H1 (cell line): ENCODE measurements around the gene YIPF7. TPM values are rescaled to one million over a fixed set of nuclear protein-coding genes. Genes with fewer than 3 reads are reported as not detected.

ENCODE experiments used
- CTCF ChIA-PET: fragments of 300-600 bp; sonication (Branson Sonifier 250); formaldehyde crosslinking; loops from one replicate; lab custom pipeline; 2021; ENCODE audit not compliant: partially characterized antibody; lab: Charles Lee
- POLR2A ChIA-PET: fragments of 300-600 bp; sonication (Branson Sonifier 250); formaldehyde crosslinking; loops from one replicate; lab custom pipeline; 2021; ENCODE audit warnings: inconsistent platforms; ENCODE audit not compliant: partially characterized antibody; lab: Charles Lee
- DNase-seq, 2 experiments: peaks; one replicate each; pipeline versions ENCODE4 v3.0.0 to v3.0.0-alpha.2; 2010 to 2022; ENCODE audit warnings: low spot score in 2 of 2, low read depth in 1 of 2, mixed read lengths in 1 of 2
- FAIRE-seq: peaks from 2 replicates; lab custom pipeline; 2011; peaks lifted over from hg19 to GRCh38; lab: Jason Lieb, UNC
- H2AFZ ChIP-seq: 2 replicates; pipeline ENCODE4 v1.8.1; 2012; ENCODE audit warnings: low read length, inconsistent platforms
- H2AK5ac ChIP-seq: 2 replicates; pipeline ENCODE4 v1.6.1; 2013; ENCODE audit warnings: low read depth, low read length
- H2BK120ac ChIP-seq: replicated peaks from 2 replicates; pipeline ENCODE3; 2013; ENCODE audit warnings: low read depth, low read length, inconsistent platforms
- H2BK12ac ChIP-seq: 2 replicates; pipeline ENCODE4 v1.6.1; 2013; ENCODE audit warnings: low read depth, low read length
- H2BK15ac ChIP-seq: 2 replicates; pipeline ENCODE4 v1.6.1; 2013; ENCODE audit warnings: low read length
- H2BK20ac ChIP-seq: 2 replicates; pipeline ENCODE4 v1.6.1; 2013; ENCODE audit warnings: low read length
- H2BK5ac ChIP-seq: 2 replicates; pipeline ENCODE4 v1.6.1; 2013; ENCODE audit warnings: low read depth, low read length
- H3K14ac ChIP-seq: 2 replicates; pipeline ENCODE4 v1.6.1; 2013; ENCODE audit warnings: inconsistent platforms; ENCODE audit not compliant: insufficient read length
- H3K18ac ChIP-seq: 2 replicates; pipeline ENCODE4 v1.6.1; 2013; ENCODE audit warnings: low read length; ENCODE audit errors: extremely low read depth
- H3K23ac ChIP-seq: 2 replicates; pipeline ENCODE4 v1.6.1; 2013; ENCODE audit warnings: inconsistent platforms; ENCODE audit not compliant: insufficient read length
- H3K23me2 ChIP-seq: 2 replicates; pipeline ENCODE4 v1.6.1; 2013; ENCODE audit warnings: low read depth, low read length
- H3K27ac ChIP-seq: 2 replicates; pipeline ENCODE4 v1.6.1; 2011; ENCODE audit warnings: low read depth, low read length, inconsistent platforms
- H3K27me3 ChIP-seq, 4 experiments: replicated peaks in 1 of 4; 1 replicate in 1 of 4; 2 replicates in 3 of 4; pipeline versions ENCODE4 v1.6.1 to v1.8.1; 2011 to 2013; ENCODE audit warnings: low read length in 3 of 4, mild to moderate bottlenecking in 3 of 4, inconsistent platforms in 2 of 4, mixed read lengths in 2 of 4, moderate library complexity in 1 of 4; ENCODE audit not compliant: control insufficient read depth in 3 of 4, insufficient read depth in 3 of 4; ENCODE audit errors: extremely low read depth in 1 of 4
- H3K36me3 ChIP-seq, 4 experiments: 2 replicates each; pipeline versions ENCODE4 v1.6.1 to v1.8.1; 2011 to 2013; ENCODE audit warnings: mild to moderate bottlenecking in 4 of 4, low read length in 3 of 4, moderate library complexity in 2 of 4, control low read depth in 1 of 4, inconsistent platforms in 1 of 4; ENCODE audit not compliant: insufficient read depth in 4 of 4, control insufficient read depth in 2 of 4
- H3K4ac ChIP-seq: replicated peaks from 2 replicates; pipeline ENCODE3; 2013; ENCODE audit warnings: low read length, low read depth, mixed read lengths, inconsistent platforms; ENCODE audit not compliant: insufficient read length
- H3K4me1 ChIP-seq, 4 experiments: replicated peaks in 1 of 4; 1 replicate in 1 of 4; 2 replicates in 3 of 4; pipeline versions ENCODE4 v1.6.1 to v1.8.1; 2011 to 2013; ENCODE audit warnings: low read length in 3 of 4, inconsistent platforms in 2 of 4, mixed read lengths in 1 of 4; ENCODE audit not compliant: insufficient read depth in 4 of 4, control insufficient read depth in 3 of 4
- H3K4me2 ChIP-seq, 2 experiments: 2 replicates each; pipeline versions ENCODE4 v1.6.1 to v1.8.1; 2011 to 2013; ENCODE audit warnings: low read depth in 2 of 2, low read length in 2 of 2, control low read depth in 1 of 2, inconsistent platforms in 1 of 2, mild to moderate bottlenecking in 1 of 2; ENCODE audit not compliant: insufficient read depth in 1 of 2
- H3K4me3 ChIP-seq, 4 experiments: fragments of 200-600, 300-600 bp in 1 of 4; sonication (generic), shearing (Covaris generic), sonication (Bioruptor Twin) in 1 of 4; 2 replicates each; pipeline versions ENCODE4 v1.5.1 to v1.8.1; 2011 to 2016; ENCODE audit warnings: low read length in 4 of 4, low read depth in 3 of 4, control low read depth in 2 of 4, inconsistent platforms in 2 of 4, mild to moderate bottlenecking in 2 of 4, mixed read lengths in 1 of 4, moderate library complexity in 1 of 4; ENCODE audit not compliant: insufficient read depth in 2 of 4; ENCODE audit errors: extremely low read depth in 1 of 4
- H3K56ac ChIP-seq: replicated peaks from 2 replicates; pipeline ENCODE3; 2013; ENCODE audit warnings: low read depth, mild to moderate bottlenecking, mixed read lengths, low read length, inconsistent platforms; ENCODE audit not compliant: insufficient read length
- H3K79me1 ChIP-seq: 2 replicates; pipeline ENCODE4 v1.6.1; 2013; ENCODE audit warnings: low read depth, low read length, control low read depth
- H3K79me2 ChIP-seq, 2 experiments: 2 replicates each; pipeline versions ENCODE4 v1.6.1 to v1.8.1; 2012 to 2013; ENCODE audit warnings: low read length in 2 of 2, mild to moderate bottlenecking in 2 of 2, inconsistent platforms in 1 of 2; ENCODE audit not compliant: insufficient read depth in 2 of 2, control insufficient read depth in 1 of 2
- H3K9ac ChIP-seq, 4 experiments: replicated peaks in 1 of 4; 1 replicate in 1 of 4; 2 replicates in 3 of 4; pipeline versions ENCODE4 v1.6.1 to v1.8.1; 2011 to 2013; ENCODE audit warnings: low read depth in 3 of 4, low read length in 3 of 4, control low read depth in 2 of 4, mild to moderate bottlenecking in 2 of 4, moderate library complexity in 2 of 4, inconsistent platforms in 1 of 4; ENCODE audit errors: extremely low read depth in 1 of 4
- H3K9me3 ChIP-seq, 2 experiments: 2 replicates each; pipeline versions ENCODE4 v1.6.1 to v1.8.1; 2012 to 2013; ENCODE audit warnings: mild to moderate bottlenecking in 2 of 2, moderate library complexity in 2 of 2, control low read depth in 1 of 2, inconsistent platforms in 1 of 2, low read depth in 1 of 2, low read length in 1 of 2, mixed read lengths in 1 of 2; ENCODE audit not compliant: insufficient read depth in 2 of 2
- H4K20me1 ChIP-seq, 2 experiments: replicated peaks in 1 of 2; 2 replicates each; pipeline versions ENCODE3 to v1.8.1; 2011 to 2013; ENCODE audit warnings: inconsistent platforms in 2 of 2, low read length in 2 of 2, mild to moderate bottlenecking in 1 of 2; ENCODE audit not compliant: insufficient read depth in 2 of 2, control insufficient read depth in 1 of 2
- H4K5ac ChIP-seq: 2 replicates; pipeline ENCODE4 v1.6.1; 2013; ENCODE audit warnings: low read length, low read depth, mixed read lengths, inconsistent platforms; ENCODE audit not compliant: insufficient read length
- H4K8ac ChIP-seq: 2 replicates; pipeline ENCODE4 v1.8.0; 2013; ENCODE audit warnings: mild to moderate bottlenecking, moderate library complexity, low read length, inconsistent platforms; ENCODE audit not compliant: insufficient read depth; ENCODE audit errors: extremely low read depth
- H4K91ac ChIP-seq: replicated peaks from 2 replicates; pipeline ENCODE3; 2013; ENCODE audit warnings: low read length, mixed read lengths, inconsistent platforms; ENCODE audit not compliant: insufficient read length
- CBX5 ChIP-seq: fragments of 300-800, 300-1000 bp; sonication (generic); IDR thresholded peaks from 2 replicates; pipeline ENCODE4 v1.7.1; 2016; ENCODE audit warnings: antibody characterized with exemption, low read length, low read depth
- CEBPB ChIP-seq: IDR thresholded peaks from 2 replicates; pipeline ENCODE4 v1.6.1; 2012; ENCODE audit warnings: low read depth, low read length
- CHD1 ChIP-seq: IDR thresholded peaks from 2 replicates; pipeline ENCODE4 v1.6.1; 2012; ENCODE audit warnings: low read depth, low read length, improper control_type of control experiment
- HDAC2 ChIP-seq, 2 experiments: fragments of 300-600 bp in 1 of 2; sonication (generic) in 1 of 2; IDR thresholded peaks; 2 replicates each; pipeline ENCODE4 v1.6.1; 2011 to 2012; ENCODE audit warnings: low read depth in 2 of 2, low read length in 2 of 2, mild to moderate bottlenecking in 2 of 2, moderate library complexity in 2 of 2, borderline replicate concordance in 1 of 2, inconsistent platforms in 1 of 2
- HDAC6 ChIP-seq: IDR thresholded peaks from one replicate; pipeline ENCODE4 v1.7.1; 2012; ENCODE audit warnings: low read depth, mild to moderate bottlenecking, inconsistent platforms, low read length, moderate library complexity
- RAD21 ChIP-seq, 2 experiments: IDR thresholded peaks in 1 of 2; conservative IDR thresholded peaks in 1 of 2; 2 replicates each; pipeline ENCODE4 v1.6.1; 2011; ENCODE audit warnings: low read depth in 2 of 2, low read length in 2 of 2, improper control_type of control experiment in 1 of 2, inconsistent platforms in 1 of 2, mild to moderate bottlenecking in 1 of 2, moderate library complexity in 1 of 2
- SP4 ChIP-seq: IDR thresholded peaks from 2 replicates; pipeline ENCODE4 v1.6.1; 2012; ENCODE audit warnings: low read length, inconsistent platforms
- SRF ChIP-seq: IDR thresholded peaks from 2 replicates; pipeline ENCODE4 v1.6.1; 2011; ENCODE audit warnings: mild to moderate bottlenecking, low read depth, low read length, moderate library complexity
- TCF12 ChIP-seq: IDR thresholded peaks from 2 replicates; pipeline ENCODE4 v1.6.1; 2011; ENCODE audit warnings: low read depth, mild to moderate bottlenecking, low read length
- WGBS, 2 experiments: shearing (Covaris generic) in 1 of 2; methylation state at CpG; one replicate each; pipeline versions ENCODE4 v1.1.6 to v1.1.7; 2013 to 2015; ENCODE audit warnings: low lambda C conversion rate in 2 of 2, mixed read lengths in 2 of 2, inconsistent platforms in 1 of 2, low coverage in 1 of 2, missing lambda C conversion rate in 1 of 2; ENCODE audit not compliant: insufficient replicate concordance in 2 of 2, insufficient coverage in 1 of 2, insufficient read length in 1 of 2; ENCODE audit errors: extremely low coverage in 1 of 2, missing lambda C conversion rate in 1 of 2; 5-methylcytosine and 5-hydroxymethylcytosine counted together
- polyA plus RNA-seq, 7 experiments: library from polyadenylated mRNA; depleted of rRNA in 3 of 7; stranded (reverse) in 5 of 7; unstranded in 2 of 7; fragments of >200 nt in 5 of 7; fragments of 200-250 nt in 2 of 7; gene quantifications; 1 replicate in 5 of 7; 2 replicates in 1 of 7; 4 replicates in 1 of 7; pipeline versions ENCODE4 v1.2.1 to v1.2.3, GENCODE V29; 2011 to 2013; ENCODE audit warnings: missing spikeins in 2 of 7, mixed read lengths in 2 of 7
- total RNA-seq: library from RNA; stranded (reverse); fragmentation: NEBNext Ultra II Directional; extraction: Animal tissue kit (Norgen Biotek cat#: 25700); gene quantifications from 2 replicates; pipeline ENCODE4 v1.2.1, GENCODE V29; 2021

Gene YIPF7
- total and polyA plus RNA-seq, 2 of the 8 experiments (the other 6 are each of a cell fraction or from before 2014, with no cell fraction given) = not detected

DNA sequence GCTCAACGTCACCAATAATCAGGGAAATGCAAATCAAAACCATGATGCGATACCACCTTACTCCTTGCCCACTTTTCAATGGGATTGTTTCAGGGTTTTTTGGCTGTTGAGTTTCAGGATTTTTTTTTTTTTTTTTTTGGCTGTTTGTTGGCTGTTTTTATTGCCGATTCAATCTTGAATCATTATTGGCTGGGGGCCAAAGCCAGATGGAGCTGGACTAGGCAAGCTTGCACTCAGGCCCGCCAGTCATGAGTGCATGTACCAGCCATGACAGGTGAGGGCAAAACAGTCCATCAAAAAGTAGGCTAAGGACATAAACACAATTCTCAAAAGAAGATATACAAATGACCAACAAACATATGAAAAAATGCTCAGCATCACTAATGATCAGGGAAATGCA, 13.3 kb downstream of the YIPF7 start:
- Histone ChIP-seq H2AK5ac (no peak overlapping the region), H3K4me3 (no peak overlapping the region), H2BK5ac (no peak overlapping the region), H2AFZ (no peak overlapping the region), H4K5ac (no peak overlapping the region), H3K18ac (no peak overlapping the region), H3K36me3 (no peaks in the 10 kb centered on the region), H2BK120ac (no peak overlapping the region), H3K9ac (no peak overlapping the region), H3K9me3 (peaks cover 4 to 8% of the 10 kb centered on the region in 2 experiments; a peak in 3 of 4 replicates), H4K91ac (no peak overlapping the region), H3K4ac (no peak overlapping the region), H3K79me1 (no peaks in the 10 kb centered on the region), H3K79me2 (no peaks in the 10 kb centered on the region), H4K8ac (no peak overlapping the region), H4K20me1 (no peaks in the 10 kb centered on the region), H3K4me1 (no peaks in the 10 kb centered on the region), H3K56ac (no peak overlapping the region), H3K27ac (no peak overlapping the region), H3K14ac (no peak overlapping the region), H3K27me3 (no peaks in the 10 kb centered on the region), H2BK15ac (no peak overlapping the region), H3K23me2 (no peaks in the 10 kb centered on the region), H3K23ac (no peak overlapping the region), H2BK12ac (no peak overlapping the region), H2BK20ac (no peak overlapping the region), H3K4me2 (no peak overlapping the region)
- DNase-seq (no peak), FAIRE-seq (no peak)
- CTCF ChIA-PET = no interaction called here
- TF ChIP-seq SP4 (no peak), CEBPB (no peak), RAD21 (IDR thresholded peaks at IDR 0.05 in 1 of 2, conservative IDR thresholded peaks at IDR 0.05 in 1 of 2; ENCODE audit: low read depth in 2 of 2, low read length in 2 of 2) (no peak), SRF (no peak), HDAC2 (IDR thresholded peaks at IDR 0.05; ENCODE audit: borderline replicate concordance in 1 of 2, low read depth in 2 of 2, low read length in 2 of 2) (no peak), TCF12 (no peak), HDAC6 (no peak), CHD1 (no peak), CBX5 (no peak)
- POLR2A ChIA-PET = no interaction called here
- 90% methylated on average over 4 of the region's 4 CpGs; no CpG with 5 or more reads in 1 of the 2 experiments for WGBS, 2 experiments
